HAP-1 (cell line): Measurements from ENCODE around the gene ARHGAP45.

Experiments
- DNase-seq, 2 experiments: peaks; one replicate each; pipeline ENCODE4 v3.0.0-alpha.2; 2016 to 2020; ENCODE audit warnings: low spot score in 2 of 2
- H3K27me3 ChIP-seq: fragments of 250-450 bp; sonication (Bioruptor Pico); 2 replicates; pipeline ENCODE4 v1.5.1; 2020; ENCODE audit warnings: low read depth, mild to moderate bottlenecking, moderate library complexity
- H3K36me3 ChIP-seq: fragments of 250-450 bp; sonication (Bioruptor Pico); replicated peaks from 2 replicates; pipeline ENCODE4 v1.5.1; 2020; ENCODE audit warnings: mild to moderate bottlenecking
- H3K4me1 ChIP-seq: fragments of 250-450 bp; sonication (Bioruptor Pico); 2 replicates; pipeline ENCODE4 v1.5.1; 2020; ENCODE audit warnings: mild to moderate bottlenecking
- H3K4me3 ChIP-seq: fragments of 250-450 bp; sonication (Bioruptor Pico); 2 replicates; pipeline ENCODE4 v1.5.1; 2020; ENCODE audit warnings: mild to moderate bottlenecking, moderate library complexity
- H3K9me3 ChIP-seq: fragments of 250-450 bp; sonication (Bioruptor Pico); 2 replicates; pipeline ENCODE4 v1.5.1; 2020; ENCODE audit warnings: mild to moderate bottlenecking, moderate library complexity
- in situ Hi-C: fragments of 300-500 bp; cut with MboI; formaldehyde crosslinking; loops from 3 replicates; pipeline ENCODE4 v1.14.3; 2020; ENCODE audit warnings: low sequenced_read_pairs, inconsistent platforms, mixed read lengths

ARHGAP45 gene

DNA sequence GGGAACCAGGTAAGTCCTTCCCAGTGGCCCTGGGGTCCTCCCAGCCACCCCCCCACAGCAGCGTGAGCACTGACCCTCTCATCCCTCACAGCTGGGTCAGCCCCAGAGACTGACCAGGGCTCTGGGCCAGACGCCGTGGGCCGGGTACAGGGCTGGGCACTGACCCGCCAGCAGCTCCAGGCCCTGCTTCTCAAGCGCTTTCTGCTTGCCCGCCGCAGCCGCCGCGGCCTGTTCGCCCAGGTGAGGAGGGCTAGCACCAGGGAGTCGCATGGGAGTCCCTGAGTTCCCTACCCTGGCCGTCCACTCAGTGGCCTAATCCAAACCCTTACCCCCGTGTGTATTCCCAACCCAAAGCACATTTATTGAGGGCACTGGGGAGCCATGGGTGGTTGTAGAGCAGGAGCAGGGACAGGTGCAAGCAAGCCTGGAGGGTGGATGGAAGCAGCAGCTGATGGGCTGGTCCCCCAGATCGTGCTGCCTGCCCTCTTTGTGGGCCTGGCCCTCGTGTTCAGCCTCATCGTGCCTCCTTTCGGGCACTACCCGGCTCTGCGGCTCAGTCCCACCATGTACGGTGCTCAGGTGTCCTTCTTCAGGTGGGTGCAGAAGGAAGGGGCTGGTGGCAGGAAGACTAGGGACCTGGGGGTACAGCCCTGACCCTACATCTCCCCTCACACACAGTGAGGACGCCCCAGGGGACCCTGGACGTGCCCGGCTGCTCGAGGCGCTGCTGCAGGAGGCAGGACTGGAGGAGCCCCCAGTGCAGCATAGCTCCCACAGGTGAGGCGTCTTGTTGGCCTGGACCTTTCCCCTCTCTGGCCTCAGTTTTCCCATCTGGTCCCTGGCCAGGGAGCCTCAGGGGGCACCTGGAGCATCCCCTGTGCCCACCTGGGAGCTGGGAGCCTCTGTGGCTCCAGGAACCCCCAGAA lies 12.6 kb upstream of the ARHGAP45 start:
- H3K36me3 ChIP-seq: no peaks in the 10 kb centered on the region
- no peak for DNase-seq
- H3K4me1 ChIP-seq: no peaks in the 10 kb centered on the region
- H3K9me3 ChIP-seq: no peaks in the 10 kb centered on the region
- no peaks in the 10 kb centered on the region for H3K27me3 ChIP-seq
- in situ Hi-C loops: no loop called here
- no peak overlapping the region for H3K4me3 ChIP-seq

DNA sequence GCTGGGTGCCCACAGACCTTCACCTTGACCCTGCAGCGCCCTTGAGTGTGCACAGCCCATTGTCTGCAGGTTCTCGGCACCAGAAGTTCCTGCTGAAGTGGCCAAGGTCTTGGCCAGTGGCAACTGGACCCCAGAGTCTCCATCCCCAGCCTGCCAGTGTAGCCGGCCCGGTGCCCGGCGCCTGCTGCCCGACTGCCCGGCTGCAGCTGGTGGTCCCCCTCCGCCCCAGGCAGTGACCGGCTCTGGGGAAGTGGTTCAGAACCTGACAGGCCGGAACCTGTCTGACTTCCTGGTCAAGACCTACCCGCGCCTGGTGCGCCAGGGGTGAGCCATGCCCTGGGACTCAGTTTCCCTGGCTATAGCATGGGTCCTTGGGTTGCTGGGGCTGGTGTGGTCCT lies 11.9 kb upstream of the ARHGAP45 start:
- no peak for DNase-seq
- Histone ChIP-seq H3K27me3 (no peaks in the 10 kb centered on the region), H3K4me3 (no peak overlapping the region), H3K36me3 (no peaks in the 10 kb centered on the region), H3K4me1 (no peaks in the 10 kb centered on the region), H3K9me3 (no peaks in the 10 kb centered on the region)
- in situ Hi-C loops: no loop called here

DNA sequence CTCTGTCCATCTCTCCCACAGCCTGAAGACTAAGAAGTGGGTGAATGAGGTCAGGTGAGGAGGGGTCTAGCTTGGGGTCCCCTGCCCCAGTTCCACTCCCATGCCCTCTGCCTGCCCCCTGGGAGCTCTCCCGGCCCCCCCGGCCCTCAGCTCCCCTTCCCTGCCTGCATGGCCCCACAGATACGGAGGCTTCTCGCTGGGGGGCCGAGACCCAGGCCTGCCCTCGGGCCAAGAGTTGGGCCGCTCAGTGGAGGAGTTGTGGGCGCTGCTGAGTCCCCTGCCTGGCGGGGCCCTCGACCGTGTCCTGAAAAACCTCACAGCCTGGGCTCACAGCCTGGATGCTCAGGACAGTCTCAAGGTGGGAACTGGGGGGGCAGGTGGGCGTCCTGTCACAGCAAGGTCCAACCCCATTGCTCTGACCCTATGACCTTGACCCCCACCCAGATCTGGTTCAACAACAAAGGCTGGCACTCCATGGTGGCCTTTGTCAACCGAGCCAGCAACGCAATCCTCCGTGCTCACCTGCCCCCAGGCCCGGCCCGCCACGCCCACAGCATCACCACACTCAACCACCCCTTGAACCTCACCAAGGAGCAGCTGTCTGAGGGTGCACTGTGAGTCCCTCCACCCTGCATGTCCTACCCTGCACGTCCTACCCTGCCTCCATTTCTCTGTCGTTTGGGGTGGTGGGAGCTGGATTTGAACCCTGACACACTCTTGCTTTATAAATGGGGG lies 10.9 kb upstream of the ARHGAP45 start:
- no peak for DNase-seq
- in situ Hi-C loops: no loop called here
- no peaks in the 10 kb centered on the region for H3K36me3 ChIP-seq

DNA sequence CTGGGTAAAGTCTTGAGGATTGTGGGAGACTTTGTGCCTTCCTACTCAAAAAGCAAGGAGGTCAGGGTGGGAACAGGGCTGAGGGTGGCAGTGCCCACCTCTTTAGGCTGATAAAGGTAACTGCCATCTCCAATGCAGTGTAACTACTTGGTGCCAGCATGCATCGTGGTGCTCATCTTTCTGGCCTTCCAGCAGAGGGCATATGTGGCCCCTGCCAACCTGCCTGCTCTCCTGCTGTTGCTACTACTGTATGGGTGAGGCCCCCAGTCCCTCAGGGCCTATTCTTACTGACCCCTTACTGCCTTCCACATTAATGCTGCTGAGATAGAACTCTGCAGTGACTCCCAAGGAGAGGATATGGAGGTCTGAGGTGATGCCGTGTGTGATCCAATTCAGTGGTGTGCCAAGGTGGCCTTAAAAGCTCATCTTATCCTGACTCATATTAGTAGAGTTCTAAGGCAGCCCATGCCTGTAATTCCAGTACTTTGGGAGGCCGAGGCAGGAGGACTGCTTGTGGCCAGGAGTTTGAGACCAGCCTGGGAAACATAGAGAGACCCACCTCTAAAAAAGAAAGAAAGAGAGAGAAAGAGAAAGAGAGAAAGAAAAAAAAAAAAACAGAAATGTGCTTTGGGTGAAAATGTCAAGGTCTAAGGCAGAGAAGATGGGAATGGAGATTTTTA lies 9.7 kb upstream of the ARHGAP45 start:
- Histone ChIP-seq H3K4me1 (no peaks in the 10 kb centered on the region), H3K36me3 (no peaks in the 10 kb centered on the region), H3K27me3 (no peaks in the 10 kb centered on the region), H3K4me3 (no peak overlapping the region), H3K9me3 (no peaks in the 10 kb centered on the region)
- in situ Hi-C loops: no loop called here
- DNase-seq: no peak

More for the DNA sequence above, 10.9 kb upstream of the ARHGAP45 start:
- no peaks in the 10 kb centered on the region for H3K27me3 ChIP-seq
- H3K9me3 ChIP-seq: no peaks in the 10 kb centered on the region
- H3K4me1 ChIP-seq: no peaks in the 10 kb centered on the region
- no peak overlapping the region for H3K4me3 ChIP-seq

DNA sequence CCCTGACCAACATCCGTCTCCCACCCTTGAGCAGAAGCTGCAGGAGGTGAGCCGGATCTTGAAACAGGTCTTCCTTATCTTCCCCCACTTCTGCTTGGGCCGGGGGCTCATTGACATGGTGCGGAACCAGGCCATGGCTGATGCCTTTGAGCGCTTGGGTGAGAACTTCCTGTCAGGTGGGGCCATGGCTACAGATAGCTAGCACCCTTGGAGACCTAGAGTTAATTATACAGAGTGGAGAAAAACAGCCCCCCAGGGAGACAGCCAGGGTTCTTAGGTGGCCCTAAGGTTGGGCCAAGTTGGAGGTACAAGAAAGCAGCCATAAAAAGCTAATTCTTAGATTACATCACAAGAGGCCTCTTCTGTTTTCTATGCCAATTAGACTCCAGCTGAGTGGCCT lies 8.9 kb upstream of the ARHGAP45 start:
- no peak for DNase-seq
- H3K36me3 ChIP-seq: no peaks in the 10 kb centered on the region
- H3K4me3 ChIP-seq: no peak overlapping the region
- no peaks in the 10 kb centered on the region for H3K4me1 ChIP-seq
- in situ Hi-C loops: no loop called here
- no peaks in the 10 kb centered on the region for H3K9me3 ChIP-seq
- H3K27me3 ChIP-seq: no peaks in the 10 kb centered on the region

DNA sequence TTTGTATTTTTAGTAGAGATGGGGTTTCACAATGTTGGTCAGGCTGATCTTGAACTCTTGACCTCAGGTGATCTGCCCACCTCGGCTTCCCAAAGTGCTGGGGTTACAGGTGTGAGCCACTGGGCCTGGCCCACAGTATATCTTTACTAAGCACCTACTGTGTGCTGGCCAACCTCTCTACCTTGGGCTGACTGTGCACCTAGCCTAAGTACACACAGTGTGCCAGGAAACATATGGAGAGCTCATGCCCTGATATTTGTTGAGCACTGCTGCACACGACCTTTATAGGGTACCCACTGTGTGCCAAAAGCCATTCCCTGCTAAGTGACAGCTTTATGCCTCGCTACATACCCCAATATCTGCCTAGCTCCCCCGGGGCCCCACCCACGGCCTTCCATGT lies 6.3 kb upstream of the ARHGAP45 start:
- in situ Hi-C loops: no loop called here
- H3K4me3 ChIP-seq: no peak overlapping the region
- H3K27me3 ChIP-seq: no peaks in the 10 kb centered on the region
- no peak for DNase-seq
- H3K36me3 ChIP-seq: no peaks in the 10 kb centered on the region
- no peaks in the 10 kb centered on the region for H3K9me3 ChIP-seq
- peaks cover 9% of the 10 kb centered on the region for H3K4me1 ChIP-seq

DNA sequence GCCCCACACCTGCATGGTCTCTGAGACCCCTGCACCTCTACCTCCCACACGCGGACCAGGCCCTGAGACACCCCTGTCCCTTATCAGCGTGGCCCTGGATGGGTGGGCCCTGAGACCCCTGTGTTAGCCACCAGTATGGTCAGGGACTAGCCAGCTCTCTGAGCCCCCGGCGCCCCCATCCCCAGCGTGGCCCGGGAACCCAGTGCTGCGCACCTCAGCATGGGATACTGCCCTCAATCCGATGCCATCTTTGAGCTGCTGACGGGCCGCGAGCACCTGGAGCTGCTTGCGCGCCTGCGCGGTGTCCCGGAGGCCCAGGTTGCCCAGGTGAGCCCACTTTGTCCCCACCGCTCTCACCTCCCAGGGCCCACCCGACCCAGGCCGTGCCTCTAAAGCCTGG lies 5.0 kb upstream of the ARHGAP45 start:
- in situ Hi-C loops: no loop called here
- no peak for DNase-seq
- Histone ChIP-seq H3K4me1 (peaks cover 12% of the 10 kb centered on the region), H3K27me3 (no peaks in the 10 kb centered on the region), H3K4me3 (no peak overlapping the region), H3K9me3 (no peaks in the 10 kb centered on the region), H3K36me3 (no peaks in the 10 kb centered on the region)

DNA sequence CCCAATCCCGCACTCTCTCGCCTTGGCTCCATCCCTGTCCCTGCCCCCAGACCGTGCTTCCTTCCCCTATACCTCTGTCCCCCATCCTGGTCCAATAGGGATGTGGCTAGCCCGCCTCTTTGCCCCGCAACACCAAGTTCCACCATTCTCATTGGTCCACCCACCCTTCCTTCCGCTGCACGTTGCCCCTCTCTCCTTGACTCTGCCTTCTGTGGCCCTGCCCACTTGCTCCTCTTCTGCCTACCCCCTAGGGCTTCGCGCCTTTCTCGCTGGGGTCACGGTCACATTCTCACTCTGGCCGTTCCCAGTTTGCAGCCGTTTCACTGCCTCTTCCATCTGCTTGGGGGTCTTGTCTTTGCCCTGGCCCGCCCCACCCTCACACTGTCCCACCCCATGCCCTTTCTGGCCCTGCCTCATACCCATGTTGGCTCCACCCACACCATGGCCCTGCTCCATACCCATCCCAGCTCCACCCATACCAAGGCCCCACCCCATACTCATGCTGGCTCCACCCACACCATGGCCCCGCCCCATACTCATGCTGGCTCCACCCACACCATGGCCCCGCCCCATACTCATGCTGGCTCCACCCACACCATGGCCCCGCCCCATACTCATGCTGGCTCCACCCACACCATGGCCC lies 4.5 kb upstream of the ARHGAP45 start:
- no peaks in the 10 kb centered on the region for H3K9me3 ChIP-seq
- H3K4me3 ChIP-seq: no peak overlapping the region
- H3K27me3 ChIP-seq: no peaks in the 10 kb centered on the region
- in situ Hi-C loops: no loop called here
- peak in 1 of 2 experiments; percentile 70 for DNase-seq
- H3K4me1 ChIP-seq: peaks cover 12% of the 10 kb centered on the region
- H3K36me3 ChIP-seq: no peaks in the 10 kb centered on the region

DNA sequence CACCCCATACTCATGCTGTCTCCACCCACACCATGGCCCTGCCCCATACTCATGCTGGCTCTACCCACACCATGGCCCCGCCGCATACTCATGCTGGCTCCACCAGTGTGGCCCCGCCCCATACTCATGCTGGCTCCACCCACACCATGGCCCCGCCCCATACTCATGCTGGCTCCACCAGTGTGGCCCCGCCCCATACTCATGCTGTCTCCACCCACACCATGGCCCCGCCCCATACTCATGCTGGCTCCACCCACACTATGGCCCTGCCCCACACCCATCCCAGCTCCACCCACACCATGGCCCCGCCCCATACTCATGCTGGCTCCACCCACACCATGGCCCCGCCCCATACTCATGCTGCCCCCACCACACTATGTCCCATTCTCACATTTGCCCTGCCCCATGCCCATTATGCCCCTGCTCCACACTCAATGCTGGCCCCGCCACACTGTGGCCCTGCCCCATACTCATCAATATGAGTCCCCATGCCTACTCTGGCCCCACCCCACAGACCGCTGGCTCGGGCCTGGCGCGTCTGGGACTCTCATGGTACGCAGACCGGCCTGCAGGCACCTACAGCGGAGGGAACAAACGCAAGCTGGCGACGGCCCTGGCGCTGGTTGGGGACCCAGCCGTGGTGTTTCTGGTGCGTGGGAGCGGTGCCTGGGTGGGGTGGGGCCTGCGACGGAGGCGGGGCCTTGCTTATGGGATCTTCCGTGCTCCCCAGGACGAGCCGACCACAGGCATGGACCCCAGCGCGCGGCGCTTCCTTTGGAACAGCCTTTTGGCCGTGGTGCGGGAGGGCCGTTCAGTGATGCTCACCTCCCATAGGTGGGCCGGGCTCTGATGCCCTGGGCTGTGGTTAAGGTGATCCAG lies 3.7 kb upstream of the ARHGAP45 start:
- peaks cover 12% of the 10 kb centered on the region for H3K4me1 ChIP-seq
- DNase-seq: peak in 1 of 2 experiments; percentile 78
- H3K27me3 ChIP-seq: no peaks in the 10 kb centered on the region
- H3K36me3 ChIP-seq: no peaks in the 10 kb centered on the region
- no peak overlapping the region for H3K4me3 ChIP-seq
- in situ Hi-C loops: no loop called here
- no peaks in the 10 kb centered on the region for H3K9me3 ChIP-seq

DNA sequence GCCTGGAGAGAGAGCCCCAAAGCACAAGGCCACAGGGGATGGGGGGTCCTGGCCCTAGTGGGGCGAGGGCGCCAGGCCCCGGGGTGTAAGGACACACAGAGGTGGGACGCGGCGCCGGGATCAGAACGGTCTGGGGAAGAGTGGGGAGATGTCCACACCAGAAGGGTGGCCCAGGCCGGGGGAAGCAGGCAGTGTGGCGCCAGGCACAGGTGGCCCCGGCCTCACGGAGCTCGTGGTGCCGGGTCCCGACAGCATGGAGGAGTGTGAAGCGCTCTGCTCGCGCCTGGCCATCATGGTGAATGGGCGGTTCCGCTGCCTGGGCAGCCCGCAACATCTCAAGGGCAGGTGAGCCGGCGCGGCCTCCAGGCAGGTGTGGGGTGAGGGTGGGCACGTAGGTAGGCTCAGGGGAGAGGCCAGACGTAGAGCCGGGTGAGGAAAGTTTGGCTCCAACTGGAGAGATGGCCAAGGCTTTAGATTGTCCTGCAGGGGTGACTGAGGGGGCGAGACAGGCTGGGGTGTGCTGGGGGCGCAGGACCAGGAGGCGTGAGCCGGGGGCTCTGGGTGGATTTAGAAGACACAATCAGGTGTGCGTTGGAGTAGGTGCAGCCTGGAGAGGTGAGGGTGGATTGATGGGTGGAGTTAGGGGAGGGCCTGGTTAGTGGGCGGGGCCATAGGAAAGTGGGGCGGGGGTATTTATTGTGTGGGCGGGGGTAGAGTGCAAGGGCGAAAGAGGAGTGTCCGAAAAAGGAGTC lies 2.9 kb upstream of the ARHGAP45 start:
- Histone ChIP-seq H3K4me1 (peaks cover 12% of the 10 kb centered on the region), H3K4me3 (no peak overlapping the region), H3K9me3 (no peaks in the 10 kb centered on the region), H3K27me3 (no peaks in the 10 kb centered on the region), H3K36me3 (no peaks in the 10 kb centered on the region)
- peak in 1 of 2 experiments; percentile 47 for DNase-seq
- in situ Hi-C loops: no loop called here

DNA sequence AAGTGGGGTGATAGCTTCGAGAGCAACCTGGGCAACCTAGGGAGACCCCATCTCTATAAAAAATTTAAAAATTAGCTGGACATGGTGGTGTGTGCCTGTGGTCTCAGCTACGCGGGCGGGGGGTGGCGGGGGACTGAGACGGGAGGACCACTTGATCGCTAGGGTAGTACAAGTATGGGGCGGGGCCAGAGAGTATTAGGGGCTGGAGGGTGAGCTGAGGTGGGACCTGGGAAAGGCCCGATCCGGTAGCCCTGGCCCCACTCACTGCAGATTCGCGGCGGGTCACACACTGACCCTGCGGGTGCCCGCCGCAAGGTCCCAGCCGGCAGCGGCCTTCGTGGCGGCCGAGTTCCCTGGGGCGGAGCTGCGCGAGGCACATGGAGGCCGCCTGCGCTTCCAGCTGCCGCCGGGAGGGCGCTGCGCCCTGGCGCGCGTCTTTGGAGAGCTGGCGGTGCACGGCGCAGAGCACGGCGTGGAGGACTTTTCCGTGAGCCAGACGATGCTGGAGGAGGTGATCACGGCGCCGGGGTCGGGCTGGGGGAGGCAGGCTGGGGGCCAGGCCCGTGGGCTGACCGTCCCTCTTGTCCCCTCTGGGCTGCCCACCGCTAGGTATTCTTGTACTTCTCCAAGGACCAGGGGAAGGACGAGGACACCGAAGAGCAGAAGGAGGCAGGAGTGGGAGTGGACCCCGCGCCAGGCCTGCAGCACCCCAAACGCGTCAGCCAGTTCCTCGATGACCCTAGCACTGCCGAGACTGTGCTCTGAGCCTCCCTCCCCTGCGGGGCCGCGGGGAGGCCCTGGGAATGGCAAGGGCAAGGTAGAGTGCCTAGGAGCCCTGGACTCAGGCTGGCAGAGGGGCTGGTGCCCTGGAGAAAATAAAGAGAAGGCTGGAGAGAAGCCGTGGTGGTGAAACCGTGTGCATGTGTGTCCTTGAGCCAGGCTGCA lies 2.0 kb upstream of the ARHGAP45 start:
- H3K36me3 ChIP-seq: no peaks in the 10 kb centered on the region
- DNase-seq: peak; percentile 59 to 80
- peaks cover 12% of the 10 kb centered on the region for H3K4me1 ChIP-seq
- no peaks in the 10 kb centered on the region for H3K27me3 ChIP-seq
- no peak overlapping the region for H3K4me3 ChIP-seq
- no peaks in the 10 kb centered on the region for H3K9me3 ChIP-seq
- in situ Hi-C loops: no loop called here
